Activated CD4-positive, alpha-beta memory T cell treated with anti-CD3 and anti-CD28 coated beads, Interleukin-2, amount 10 ng/mL, durations not matched to agents 7 days and 5 days (primary cell): ENCODE results near the gene VAV2. TPM values are rescaled to one million over a fixed set of nuclear protein-coding genes. Genes with fewer than 3 reads are reported as not detected.

ENCODE experiments used
- CTCF ChIA-PET: fragments of 350-600 bp; sonication (Branson Sonifier 250); formaldehyde crosslinking; loops from one replicate; lab custom pipeline; 2021; ENCODE audit warnings: antibody characterized with exemption, inconsistent platforms; lab: Charles Lee
- POLR2A ChIA-PET: fragments of 350-600 bp; sonication (Branson Sonifier 250); formaldehyde crosslinking; loops from one replicate; lab custom pipeline; 2021; ENCODE audit warnings: antibody characterized with exemption; lab: Charles Lee
- DNase-seq: peaks from one replicate; pipeline ENCODE4 v3.0.0-alpha.2; 2020
- H3K27ac Mint-ChIP-seq: one replicate; pipeline ENCODE4 v1.8.0; 2021; ENCODE audit warnings: mild to moderate bottlenecking, mixed read lengths
- H3K27me3 Mint-ChIP-seq: one replicate; pipeline ENCODE4 v1.8.0; 2021; ENCODE audit warnings: mixed read lengths
- H3K36me3 Mint-ChIP-seq: one replicate; pipeline ENCODE4 v1.8.0; 2021; ENCODE audit warnings: low read depth, mixed read lengths
- H3K4me1 Mint-ChIP-seq: one replicate; pipeline ENCODE4 v1.8.0; 2021; ENCODE audit warnings: mixed read lengths
- H3K4me3 Mint-ChIP-seq: one replicate; pipeline ENCODE4 v1.8.0; 2021; ENCODE audit warnings: mild to moderate bottlenecking, mixed read lengths
- H3K9me3 Mint-ChIP-seq: one replicate; pipeline ENCODE4 v1.8.0; 2021; ENCODE audit warnings: mixed read lengths
- total RNA-seq, 2 experiments: library from RNA; stranded (reverse); gene quantifications; one replicate each; pipeline ENCODE4 v1.2.3, GENCODE V29; 2021

VAV2 gene
- total RNA-seq, 2 experiments from 2014 or later, result 2.4 to 2.9 TPM

- H3K4me1 Mint-ChIP-seq, result no peaks in the 10 kb centered on the region
- H3K9me3 Mint-ChIP-seq, result peaks cover 4% of the 10 kb centered on the region
- ChIA-PET POLR2A (no interaction called here), CTCF (no interaction called here)
- H3K27me3 Mint-ChIP-seq, result no peaks in the 10 kb centered on the region
- H3K4me3 Mint-ChIP-seq, result no peak overlapping the region
- no peaks in the 10 kb centered on the region for H3K36me3 Mint-ChIP-seq
- H3K27ac Mint-ChIP-seq, result no peak overlapping the region
- no peak for DNase-seq
These were observed 228.6 kb downstream of the VAV2 start for GRCh38 chr9:133763272-133764183.

GRCh38 chr9:133762488-133763271 is 229.4 kb downstream of the VAV2 start:
- H3K27me3 Mint-ChIP-seq, result no peaks in the 10 kb centered on the region
- no peak overlapping the region for H3K27ac Mint-ChIP-seq
- ChIA-PET CTCF (no interaction called here), POLR2A (no interaction called here)
- H3K9me3 Mint-ChIP-seq, result peaks cover 4% of the 10 kb centered on the region
- H3K4me1 Mint-ChIP-seq, result no peaks in the 10 kb centered on the region
- DNase-seq, result no peak
- no peaks in the 10 kb centered on the region for H3K36me3 Mint-ChIP-seq
- no peak overlapping the region for H3K4me3 Mint-ChIP-seq

- Mint-ChIP-seq H3K4me1 (no peaks in the 10 kb centered on the region), H3K9me3 (peaks cover 4% of the 10 kb centered on the region), H3K36me3 (no peaks in the 10 kb centered on the region), H3K27me3 (no peaks in the 10 kb centered on the region), H3K27ac (no peak overlapping the region), H3K4me3 (no peak overlapping the region)
- no peak for DNase-seq
- ChIA-PET CTCF (no interaction called here), POLR2A (no interaction called here)
These were observed 230.4 kb downstream of the VAV2 start for GRCh38 chr9:133761641-133762248.

GRCh38 chr9:133760713-133761290 is 231.3 kb downstream of the VAV2 start:
- H3K36me3 Mint-ChIP-seq, result no peaks in the 10 kb centered on the region
- POLR2A ChIA-PET, result no interaction called here
- CTCF ChIA-PET, result no interaction called here
- DNase-seq, result no peak
- no peaks in the 10 kb centered on the region for H3K27me3 Mint-ChIP-seq
- no peak overlapping the region for H3K4me3 Mint-ChIP-seq
- no peak overlapping the region for H3K27ac Mint-ChIP-seq
- no peaks in the 10 kb centered on the region for H3K4me1 Mint-ChIP-seq
- H3K9me3 Mint-ChIP-seq, result peaks cover 4% of the 10 kb centered on the region

- Mint-ChIP-seq H3K27me3 (no peaks in the 10 kb centered on the region), H3K27ac (no peak overlapping the region), H3K9me3 (no peaks in the 10 kb centered on the region), H3K4me3 (no peak overlapping the region), H3K36me3 (no peaks in the 10 kb centered on the region), H3K4me1 (no peaks in the 10 kb centered on the region)
- DNase-seq, result no peak
- POLR2A ChIA-PET, result no interaction called here
- CTCF ChIA-PET, result no interaction called here
These were observed 232.2 kb downstream of the VAV2 start for GRCh38 chr9:133759946-133760345.

- Mint-ChIP-seq H3K4me3 (no peak overlapping the region), H3K9me3 (no peaks in the 10 kb centered on the region), H3K4me1 (no peaks in the 10 kb centered on the region), H3K27ac (no peak overlapping the region), H3K27me3 (no peaks in the 10 kb centered on the region), H3K36me3 (no peaks in the 10 kb centered on the region)
- no peak for DNase-seq
- CTCF ChIA-PET, result no interaction called here
- POLR2A ChIA-PET, result interaction anchor here (0.6 kb wide), 1 partner anchor 106 kb away, joined by 4 read pairs; no protein-coding TSS in a partner anchor
These were observed 232.8 kb downstream of the VAV2 start for GRCh38 chr9:133759146-133759900.

- peaks cover 3% of the 10 kb centered on the region for H3K27me3 Mint-ChIP-seq
- H3K36me3 Mint-ChIP-seq, result no peaks in the 10 kb centered on the region
- no peak overlapping the region for H3K4me3 Mint-ChIP-seq
- CTCF ChIA-PET, result no interaction called here
- no peaks in the 10 kb centered on the region for H3K9me3 Mint-ChIP-seq
- H3K27ac Mint-ChIP-seq, result no peak overlapping the region
- DNase-seq, result no peak
- no peaks in the 10 kb centered on the region for H3K4me1 Mint-ChIP-seq
- POLR2A ChIA-PET, result no interaction called here
These were observed 233.9 kb downstream of the VAV2 start for GRCh38 chr9:133758228-133758627.

GRCh38 chr9:133754688-133755227 is 237.4 kb downstream of the VAV2 start:
- Mint-ChIP-seq H3K36me3 (no peaks in the 10 kb centered on the region), H3K4me3 (no peak overlapping the region), H3K9me3 (no peaks in the 10 kb centered on the region), H3K27ac (no peak overlapping the region), H3K27me3 (peaks cover 17% of the 10 kb centered on the region), H3K4me1 (no peaks in the 10 kb centered on the region)
- DNase-seq, result no peak
- POLR2A ChIA-PET, result no interaction called here
- CTCF ChIA-PET, result no interaction called here

- ChIA-PET POLR2A (no interaction called here), CTCF (interaction anchor here (1.1 kb wide), 1 partner anchor 11 kb away, joined by 3 read pairs; no protein-coding TSS in a partner anchor)
- Mint-ChIP-seq H3K4me1 (no peaks in the 10 kb centered on the region), H3K4me3 (no peak overlapping the region), H3K36me3 (no peaks in the 10 kb centered on the region), H3K27me3 (peaks cover 20% of the 10 kb centered on the region), H3K9me3 (no peaks in the 10 kb centered on the region), H3K27ac (no peak overlapping the region)
- DNase-seq, result no peak
These were observed 237.9 kb downstream of the VAV2 start for GRCh38 chr9:133754187-133754586.

- H3K4me3 Mint-ChIP-seq, result no peak overlapping the region
- H3K27me3 Mint-ChIP-seq, result peaks cover 30% of the 10 kb centered on the region
- CTCF ChIA-PET, result interaction anchor here (0.9 to 1.1 kb wide), 2 partner anchors 10 kb away, joined by 3 read pairs; no protein-coding TSS in a partner anchor
These were observed 239.2 kb downstream of the VAV2 start for GRCh38 chr9:133752739-133753446.

GRCh38 chr9:133750982-133751649 is 241.0 kb downstream of the VAV2 start:
- Mint-ChIP-seq H3K4me3 (no peak overlapping the region), H3K27me3 (peaks cover 40% of the 10 kb centered on the region), H3K9me3 (no peaks in the 10 kb centered on the region), H3K36me3 (no peaks in the 10 kb centered on the region), H3K27ac (no peak overlapping the region), H3K4me1 (no peaks in the 10 kb centered on the region)
- CTCF ChIA-PET, result no interaction called here
- POLR2A ChIA-PET, result no interaction called here
- no peak for DNase-seq

More at GRCh38 chr9:133752739-133753446, 239.2 kb downstream of the VAV2 start:
- no peak overlapping the region for H3K27ac Mint-ChIP-seq
- H3K4me1 Mint-ChIP-seq, result no peaks in the 10 kb centered on the region
- POLR2A ChIA-PET, result no interaction called here
- no peak for DNase-seq
- no peaks in the 10 kb centered on the region for H3K36me3 Mint-ChIP-seq
- H3K9me3 Mint-ChIP-seq, result no peaks in the 10 kb centered on the region
